Kidney (tissue), 14 donors: Measurements from ENCODE around the gene CKB. TPM values are rescaled to one million over a fixed set of nuclear protein-coding genes. Genes with fewer than 3 reads are reported as not detected.

Source experiments
- DNase-seq, 5 donors: peaks; one replicate each; pipeline ENCODE4 v3.0.0-alpha.2; 2013 to 2020
- FAIRE-seq: peaks from 2 replicates; lab custom pipeline; 2012; peaks lifted over from hg19 to GRCh38; lab: Jason Lieb, UNC
- H3K27ac ChIP-seq, 2 donors: one replicate each; pipeline ENCODE4 v1.7.0; 2013; ENCODE audit warnings: low read depth in 2 of 2, low read length in 2 of 2, inconsistent platforms in 1 of 2
- H3K27me3 ChIP-seq: one replicate; pipeline ENCODE4 v1.7.1; 2013; ENCODE audit warnings: low read length, inconsistent platforms; ENCODE audit not compliant: control insufficient read depth, insufficient read depth
- H3K36me3 ChIP-seq, 3 donors: one replicate each; pipeline versions ENCODE4 v1.7.0 to v1.7.1; 2013; ENCODE audit warnings: low read length in 3 of 3, control low read depth in 1 of 3, inconsistent platforms in 1 of 3; ENCODE audit not compliant: insufficient read depth in 3 of 3, control insufficient read depth in 2 of 3
- H3K4me1 ChIP-seq, 3 donors: one replicate each; pipeline versions ENCODE4 v1.7.0 to v1.7.1; 2013; ENCODE audit warnings: low read length in 3 of 3, inconsistent platforms in 1 of 3, low read depth in 1 of 3; ENCODE audit not compliant: control insufficient read depth in 2 of 3, insufficient read depth in 2 of 3
- H3K4me3 ChIP-seq, 3 donors: one replicate each; pipeline versions ENCODE4 v1.7.0 to v1.8.1; 2013; ENCODE audit warnings: low read length in 3 of 3, control low read depth in 1 of 3, inconsistent platforms in 1 of 3
- H3K9ac ChIP-seq, 3 donors: one replicate each; pipeline versions ENCODE4 v1.7.0 to v1.7.1; 2013; ENCODE audit warnings: low read length in 3 of 3, control low read depth in 1 of 3, inconsistent platforms in 1 of 3
- H3K9me3 ChIP-seq, 3 donors: one replicate each; pipeline versions ENCODE4 v1.7.0 to v1.7.1; 2013; ENCODE audit warnings: low read length in 3 of 3, control low read depth in 1 of 3, inconsistent platforms in 1 of 3; ENCODE audit not compliant: control insufficient read depth in 2 of 3, insufficient read depth in 1 of 3
- intact Hi-C: fragments of 100-400 bp; cut with DNase I; formaldehyde crosslinking; loops from one replicate; pipeline ENCODE4 v1.11.1; 2022
- polyA plus RNA-seq: library from polyadenylated mRNA; stranded (reverse); fragments of 350-450 nt; fragmentation: Illumina TruSeq; extraction: RNeasy Lipid Tissue Mini Kit (QIAGEN cat#74804); gene quantifications from one replicate; pipeline ENCODE4 v1.2.3, GENCODE V29; 2014; ENCODE audit warnings: low read depth, low replicate concordance; ENCODE audit not compliant: insufficient read depth
- total RNA-seq: library from RNA; stranded (reverse); fragmentation: NEBNext Ultra II Directional; extraction: Animal tissue kit (Norgen Biotek cat#: 25700); gene quantifications from one replicate; pipeline ENCODE4 v1.2.1, GENCODE V29; 2021
- TF ChIP-seq, protein P1 (sequence below): IDR thresholded peaks from 3 replicates; pipeline ENCODE4 v1.5.1; 2012; ENCODE audit warnings: mild to moderate bottlenecking, moderate library complexity, borderline replicate concordance; ENCODE audit not compliant: insufficient read depth; ENCODE audit errors: extremely low read depth
- donor health status: control.
- donor health status: control.
- donor health status: control.
- donor health status: control.
- donor health status: control.
- donor health status: DM: yes; HTN: yes; CAD: no.
- donor health status: Normal renal cell carcinoma (clear cell type).

The CKB gene
- total and polyA plus RNA-seq, 2 donors from 2014 or later: 539 to 916 TPM

- FAIRE-seq (no peak), DNase-seq (peak in 1 of 5 donors; percentile 63)
- TF ChIP-seq, protein P1, sequence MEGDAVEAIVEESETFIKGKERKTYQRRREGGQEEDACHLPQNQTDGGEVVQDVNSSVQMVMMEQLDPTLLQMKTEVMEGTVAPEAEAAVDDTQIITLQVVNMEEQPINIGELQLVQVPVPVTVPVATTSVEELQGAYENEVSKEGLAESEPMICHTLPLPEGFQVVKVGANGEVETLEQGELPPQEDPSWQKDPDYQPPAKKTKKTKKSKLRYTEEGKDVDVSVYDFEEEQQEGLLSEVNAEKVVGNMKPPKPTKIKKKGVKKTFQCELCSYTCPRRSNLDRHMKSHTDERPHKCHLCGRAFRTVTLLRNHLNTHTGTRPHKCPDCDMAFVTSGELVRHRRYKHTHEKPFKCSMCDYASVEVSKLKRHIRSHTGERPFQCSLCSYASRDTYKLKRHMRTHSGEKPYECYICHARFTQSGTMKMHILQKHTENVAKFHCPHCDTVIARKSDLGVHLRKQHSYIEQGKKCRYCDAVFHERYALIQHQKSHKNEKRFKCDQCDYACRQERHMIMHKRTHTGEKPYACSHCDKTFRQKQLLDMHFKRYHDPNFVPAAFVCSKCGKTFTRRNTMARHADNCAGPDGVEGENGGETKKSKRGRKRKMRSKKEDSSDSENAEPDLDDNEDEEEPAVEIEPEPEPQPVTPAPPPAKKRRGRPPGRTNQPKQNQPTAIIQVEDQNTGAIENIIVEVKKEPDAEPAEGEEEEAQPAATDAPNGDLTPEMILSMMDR: no peak
- H3K4me3 ChIP-seq: no peak overlapping the region
- no peak overlapping the region for H3K27ac ChIP-seq
- H3K27me3 ChIP-seq: no peaks in the 10 kb centered on the region
- no peak overlapping the region for H3K9ac ChIP-seq
- no peaks in the 10 kb centered on the region for H3K36me3 ChIP-seq
- intact Hi-C loops: no loop called here
- peaks cover 0 to 8% (median 0%) of the 10 kb centered on the region in 3 donors for H3K4me1 ChIP-seq
- no peaks in the 10 kb centered on the region for H3K9me3 ChIP-seq
Observed at GRCh38 chr14:103537175-103537990, 14.8 kb upstream of the CKB start.

DNA sequence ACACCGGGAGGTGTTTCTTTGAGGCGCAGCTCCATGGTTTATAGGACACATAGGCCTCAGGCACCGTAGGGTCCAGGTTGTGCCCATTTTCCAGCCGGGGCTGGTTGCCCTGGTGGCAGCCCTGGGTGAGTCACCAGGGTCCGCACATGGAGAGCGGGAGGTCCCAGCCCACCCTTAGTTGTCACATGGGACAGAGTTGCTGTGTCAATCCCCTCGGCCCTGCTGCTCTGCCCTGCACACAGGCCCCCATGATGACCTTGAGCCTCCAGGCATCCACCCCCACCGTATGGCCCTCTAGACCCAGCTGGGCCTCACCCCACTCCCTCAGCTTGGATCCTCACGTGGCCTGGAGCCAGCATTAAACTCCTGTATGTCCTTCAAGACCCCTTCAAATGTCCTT, 14.1 kb upstream of the CKB start:
- no peaks in the 10 kb centered on the region for H3K27me3 ChIP-seq
- H3K36me3 ChIP-seq: no peaks in the 10 kb centered on the region
- TF ChIP-seq, protein P1: no peak
- FAIRE-seq (no peak), DNase-seq (peak in 1 of 5 donors; percentile 59)
- no peak overlapping the region for H3K9ac ChIP-seq
- intact Hi-C loops: no loop called here
- H3K4me3 ChIP-seq: no peak overlapping the region
- H3K27ac ChIP-seq: no peak overlapping the region
- no peaks in the 10 kb centered on the region for H3K9me3 ChIP-seq
- peaks cover 0 to 6% (median 0%) of the 10 kb centered on the region in 3 donors for H3K4me1 ChIP-seq

GRCh38 chr14:103535891-103536565, 13.4 kb upstream of the CKB start:
- no peak overlapping the region for H3K4me3 ChIP-seq
- intact Hi-C loops: no loop called here
- no peaks in the 10 kb centered on the region for H3K36me3 ChIP-seq
- TF ChIP-seq, protein P1: no peak
- DNase-seq (peak in 1 of 5 donors; percentile 70), FAIRE-seq (no peak)
- no peaks in the 10 kb centered on the region for H3K27me3 ChIP-seq
- H3K9me3 ChIP-seq: no peaks in the 10 kb centered on the region
- no peak overlapping the region for H3K9ac ChIP-seq
- H3K27ac ChIP-seq: no peak overlapping the region
- H3K4me1 ChIP-seq: peaks cover 0 to 6% (median 0%) of the 10 kb centered on the region in 3 donors
